BLaER1 (cell line): ENCODE results near the gene CIAO3.

Experiments used
- H3K27ac ChIP-seq: shearing (Covaris generic); formaldehyde crosslinking; 2 replicates; pipeline ENCODE4 v1.8.1; 2022
- H3K27me3 ChIP-seq: shearing (Covaris generic); formaldehyde crosslinking; 2 replicates; pipeline ENCODE4 v1.8.1; 2022
- H3K36me3 ChIP-seq: shearing (Covaris generic); formaldehyde crosslinking; 2 replicates; pipeline ENCODE4 v1.8.1; 2022
- H3K4me1 ChIP-seq: shearing (Covaris generic); formaldehyde crosslinking; 2 replicates; pipeline ENCODE4 v1.8.1; 2022
- H3K4me2 ChIP-seq: shearing (Covaris generic); formaldehyde crosslinking; 2 replicates; pipeline ENCODE4 v1.8.1; 2022
- H3K4me3 ChIP-seq: shearing (Covaris generic); formaldehyde crosslinking; 2 replicates; pipeline ENCODE4 v1.8.1; 2022
- H3K9ac ChIP-seq: shearing (Covaris generic); formaldehyde crosslinking; 2 replicates; pipeline ENCODE4 v1.8.1; 2022
- H3K9me3 ChIP-seq: shearing (Covaris generic); formaldehyde crosslinking; 2 replicates; pipeline ENCODE4 v1.8.1; 2022
- H4K20me1 ChIP-seq: shearing (Covaris generic); formaldehyde crosslinking; 2 replicates; pipeline ENCODE4 v1.8.1; 2022
- Cebpa-rat ChIP-seq: shearing (Covaris generic); IDR thresholded peaks from 2 replicates; pipeline ENCODE4 v1.8.1; 2022

The CIAO3 gene

GRCh38 chr16:740764-741505, at the start of gene CIAO3:
TSS of gene CIAO3 (minus strand) at chr16:740997. CDS start at chr16:740985, 12 bp downstream.
- no peaks in the 10 kb centered on the region for H3K9me3 ChIP-seq
- peak within 1 kb of the TSS; percentile 87 for H3K9ac ChIP-seq
- TF ChIP-seq Cebpa-rat: no peak
- H3K27ac ChIP-seq: peak within 1 kb of the TSS; percentile 89
- H3K4me3 ChIP-seq: peak within 1 kb of the TSS; percentile 81
- H4K20me1 ChIP-seq: peaks cover 2% of the 10 kb centered on the region; the same call in 1 of the 2 replicates
- peaks cover 60% of the 10 kb centered on the region for H3K4me1 ChIP-seq
- peaks cover 13% of the 10 kb centered on the region for H3K36me3 ChIP-seq
- no peaks in the 10 kb centered on the region for H3K27me3 ChIP-seq
- H3K4me2 ChIP-seq: peak within 1 kb of the TSS; percentile 99

- H3K4me1 ChIP-seq: peaks cover 41% of the 10 kb centered on the region
- peak overlapping the region; percentile 88; the same call in 1 of the 2 replicates for H3K9ac ChIP-seq
- H3K4me2 ChIP-seq: peak overlapping the region; percentile 97
- no peaks in the 10 kb centered on the region for H3K9me3 ChIP-seq
- no peak overlapping the region for H3K27ac ChIP-seq
- H3K36me3 ChIP-seq: peaks cover 78% of the 10 kb centered on the region
- H3K27me3 ChIP-seq: no peaks in the 10 kb centered on the region
- no peak overlapping the region for H3K4me3 ChIP-seq
- TF ChIP-seq Cebpa-rat: no peak
- H4K20me1 ChIP-seq: peaks cover 69% of the 10 kb centered on the region
Measured at GRCh38 chr16:790086-790485, 49.3 kb upstream of the CIAO3 start.

GRCh38 chr16:789191-789850, 48.5 kb upstream of the CIAO3 start:
- no peak for TF ChIP-seq Cebpa-rat
- peak overlapping the region; percentile 83; the same call in 1 of the 2 replicates for H3K27ac ChIP-seq

GRCh38 chr16:788399-789126, 47.8 kb upstream of the CIAO3 start, which contains the start of gene CHTF18:
TSS of gene CHTF18 (plus strand) at chr16:788620. CDS start at chr16:788685, 65 bp downstream.
- Histone ChIP-seq H3K27ac (peak within 1 kb of the TSS; percentile 89), H3K4me1 (peaks cover 55% of the 10 kb centered on the region), H3K4me3 (peak within 1 kb of the TSS; percentile 96), H3K27me3 (no peaks in the 10 kb centered on the region), H3K9me3 (no peaks in the 10 kb centered on the region), H3K4me2 (peak within 1 kb of the TSS; percentile 97), H3K36me3 (peaks cover 74% of the 10 kb centered on the region), H4K20me1 (peaks cover 71% of the 10 kb centered on the region), H3K9ac (peak within 1 kb of the TSS; percentile 94)
- no peak for TF ChIP-seq Cebpa-rat

More at GRCh38 chr16:789191-789850, 48.5 kb upstream of the CIAO3 start:
- Histone ChIP-seq H3K4me3 (peak overlapping the region; percentile 93), H3K9ac (peak overlapping the region; percentile 88), H4K20me1 (peaks cover 70% of the 10 kb centered on the region), H3K36me3 (peaks cover 78% of the 10 kb centered on the region), H3K4me2 (peak overlapping the region; percentile 97), H3K27me3 (no peaks in the 10 kb centered on the region), H3K9me3 (no peaks in the 10 kb centered on the region), H3K4me1 (peaks cover 47% of the 10 kb centered on the region)

- peaks cover 60% of the 10 kb centered on the region for H3K4me1 ChIP-seq
- H3K9me3 ChIP-seq: no peaks in the 10 kb centered on the region
- peak within 1 kb of the TSS; percentile 97 for H3K4me2 ChIP-seq
- peak within 1 kb of the TSS; percentile 89 for H3K27ac ChIP-seq
- peak within 1 kb of the TSS; percentile 94 for H3K9ac ChIP-seq
- no peak for TF ChIP-seq Cebpa-rat
- H3K4me3 ChIP-seq: peak within 1 kb of the TSS; percentile 96
- H4K20me1 ChIP-seq: peaks cover 71% of the 10 kb centered on the region
- peaks cover 68% of the 10 kb centered on the region for H3K36me3 ChIP-seq
- H3K27me3 ChIP-seq: no peaks in the 10 kb centered on the region
Measured at GRCh38 chr16:787978-788398, 47.2 kb upstream of the CIAO3 start, which contains the start of gene RPUSD1. TSS of gene RPUSD1 (minus strand) at chr16:788381. CDS start at chr16:787737, 644 bp downstream.

- Histone ChIP-seq H3K36me3 (peaks cover 63% of the 10 kb centered on the region), H4K20me1 (peaks cover 71% of the 10 kb centered on the region), H3K4me3 (peak overlapping the region; percentile 96), H3K4me2 (peak overlapping the region; percentile 95), H3K9ac (peak overlapping the region; percentile 94), H3K27me3 (no peaks in the 10 kb centered on the region), H3K9me3 (no peaks in the 10 kb centered on the region), H3K27ac (peak overlapping the region; percentile 89), H3K4me1 (peaks cover 66% of the 10 kb centered on the region)
- TF ChIP-seq Cebpa-rat: no peak
Measured at GRCh38 chr16:787321-787966, 46.6 kb upstream of the CIAO3 start.

- Histone ChIP-seq H4K20me1 (peaks cover 66% of the 10 kb centered on the region), H3K27me3 (no peaks in the 10 kb centered on the region), H3K4me1 (peaks cover 70% of the 10 kb centered on the region), H3K9me3 (no peaks in the 10 kb centered on the region), H3K4me2 (peak overlapping the region; percentile 64), H3K9ac (no peak overlapping the region), H3K27ac (no peak overlapping the region), H3K36me3 (peaks cover 47% of the 10 kb centered on the region), H3K4me3 (no peak overlapping the region)
- TF ChIP-seq Cebpa-rat: no peak
Measured at GRCh38 chr16:785563-786535, 45.1 kb upstream of the CIAO3 start.

- H3K4me1 ChIP-seq: peaks cover 64% of the 10 kb centered on the region
- peaks cover 52% of the 10 kb centered on the region for H4K20me1 ChIP-seq
- no peaks in the 10 kb centered on the region for H3K27me3 ChIP-seq
- H3K27ac ChIP-seq: no peak overlapping the region
- no peaks in the 10 kb centered on the region for H3K9me3 ChIP-seq
- no peak overlapping the region for H3K4me2 ChIP-seq
- no peak for TF ChIP-seq Cebpa-rat
- peaks cover 32% of the 10 kb centered on the region for H3K36me3 ChIP-seq
- no peak overlapping the region for H3K4me3 ChIP-seq
- no peak overlapping the region for H3K9ac ChIP-seq
Measured at GRCh38 chr16:784431-784830, 43.6 kb upstream of the CIAO3 start.
